ENCODE results near the gene TLR8. TPM values are rescaled to one million over a fixed set of nuclear protein-coding genes. Genes with fewer than 3 reads are reported as not detected.

The TLR8 gene
- total RNA-seq, 2 experiments from 2014 or later: not detected

DNA sequence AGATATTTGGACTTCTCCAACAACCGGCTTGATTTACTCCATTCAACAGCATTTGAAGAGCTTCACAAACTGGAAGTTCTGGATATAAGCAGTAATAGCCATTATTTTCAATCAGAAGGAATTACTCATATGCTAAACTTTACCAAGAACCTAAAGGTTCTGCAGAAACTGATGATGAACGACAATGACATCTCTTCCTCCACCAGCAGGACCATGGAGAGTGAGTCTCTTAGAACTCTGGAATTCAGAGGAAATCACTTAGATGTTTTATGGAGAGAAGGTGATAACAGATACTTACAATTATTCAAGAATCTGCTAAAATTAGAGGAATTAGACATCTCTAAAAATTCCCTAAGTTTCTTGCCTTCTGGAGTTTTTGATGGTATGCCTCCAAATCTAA is 19.3 kb upstream of the TLR8 start:
- no peaks in the 10 kb centered on the region for H3K79me2 ChIP-seq (ENCODE audit: insufficient read depth, low read depth, low read length)
- H4K20me1 ChIP-seq (ENCODE audit: insufficient read depth, low read length): no peaks in the 10 kb centered on the region
- peaks cover 10% of the 10 kb centered on the region; the same call in 1 of the 2 replicates for H3K9me3 ChIP-seq (ENCODE audit: low read length)
- no peak overlapping the region for H3K27ac ChIP-seq (ENCODE audit: low read depth, low read length, poor library complexity, severe bottlenecking)
- no peak overlapping the region for H3K4me3 ChIP-seq (ENCODE audit: low read depth, low read length, poor library complexity, severe bottlenecking)
- peaks cover 61% of the 10 kb centered on the region for H3K36me3 ChIP-seq (ENCODE audit: insufficient read depth, low read length)
- ChIA-PET POLR2A (interaction anchor here (0.6 to 0.7 kb wide), 2 partner anchors 18 to 39 kb away, joined by 3 read pairs; no protein-coding TSS in a partner anchor), CTCF (ENCODE audit: unreplicated experiment) (no interaction called here)
- H2AFZ ChIP-seq (ENCODE audit: low read length): no peak overlapping the region
- H3K9me2 ChIP-seq (ENCODE audit: insufficient read depth, low read length): no peaks in the 10 kb centered on the region
- H3K4me1 ChIP-seq (ENCODE audit: insufficient read depth, low read length, poor library complexity, severe bottlenecking): peaks cover 44% of the 10 kb centered on the region
- BruUV-seq (replicated peaks): no TSS peak
- intact Hi-C loops (cut with micrococcal nuclease; ENCODE audit: unreplicated experiment): no loop called here
- no peak for DNase-seq (ENCODE audit: low spot score)
- TF ChIP-seq, protein P1, sequence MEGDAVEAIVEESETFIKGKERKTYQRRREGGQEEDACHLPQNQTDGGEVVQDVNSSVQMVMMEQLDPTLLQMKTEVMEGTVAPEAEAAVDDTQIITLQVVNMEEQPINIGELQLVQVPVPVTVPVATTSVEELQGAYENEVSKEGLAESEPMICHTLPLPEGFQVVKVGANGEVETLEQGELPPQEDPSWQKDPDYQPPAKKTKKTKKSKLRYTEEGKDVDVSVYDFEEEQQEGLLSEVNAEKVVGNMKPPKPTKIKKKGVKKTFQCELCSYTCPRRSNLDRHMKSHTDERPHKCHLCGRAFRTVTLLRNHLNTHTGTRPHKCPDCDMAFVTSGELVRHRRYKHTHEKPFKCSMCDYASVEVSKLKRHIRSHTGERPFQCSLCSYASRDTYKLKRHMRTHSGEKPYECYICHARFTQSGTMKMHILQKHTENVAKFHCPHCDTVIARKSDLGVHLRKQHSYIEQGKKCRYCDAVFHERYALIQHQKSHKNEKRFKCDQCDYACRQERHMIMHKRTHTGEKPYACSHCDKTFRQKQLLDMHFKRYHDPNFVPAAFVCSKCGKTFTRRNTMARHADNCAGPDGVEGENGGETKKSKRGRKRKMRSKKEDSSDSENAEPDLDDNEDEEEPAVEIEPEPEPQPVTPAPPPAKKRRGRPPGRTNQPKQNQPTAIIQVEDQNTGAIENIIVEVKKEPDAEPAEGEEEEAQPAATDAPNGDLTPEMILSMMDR (conservative IDR thresholded peaks at IDR 0.05; ENCODE audit: low read length): no peak
- TF ChIP-seq EZH2phosphoT487 (IDR thresholded peaks at IDR 0.05; ENCODE audit: borderline replicate concordance, low read depth, low read length): no peak
- no peak overlapping the region for H3K4me2 ChIP-seq (ENCODE audit: low read length)

DNA sequence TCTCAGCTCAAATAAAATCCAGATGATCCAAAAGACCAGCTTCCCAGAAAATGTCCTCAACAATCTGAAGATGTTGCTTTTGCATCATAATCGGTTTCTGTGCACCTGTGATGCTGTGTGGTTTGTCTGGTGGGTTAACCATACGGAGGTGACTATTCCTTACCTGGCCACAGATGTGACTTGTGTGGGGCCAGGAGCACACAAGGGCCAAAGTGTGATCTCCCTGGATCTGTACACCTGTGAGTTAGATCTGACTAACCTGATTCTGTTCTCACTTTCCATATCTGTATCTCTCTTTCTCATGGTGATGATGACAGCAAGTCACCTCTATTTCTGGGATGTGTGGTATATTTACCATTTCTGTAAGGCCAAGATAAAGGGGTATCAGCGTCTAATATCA is 18.7 kb upstream of the TLR8 start:
- no peak overlapping the region for H3K4me2 ChIP-seq (ENCODE audit: low read length)
- intact Hi-C loops (cut with micrococcal nuclease; ENCODE audit: unreplicated experiment): no loop called here
- H4K20me1 ChIP-seq (ENCODE audit: insufficient read depth, low read length): no peaks in the 10 kb centered on the region
- no peaks in the 10 kb centered on the region for H3K9me2 ChIP-seq (ENCODE audit: insufficient read depth, low read length)
- ChIA-PET POLR2A (interaction anchor here (0.7 kb wide), 1 partner anchor 40 kb away, joined by 3 read pairs; no protein-coding TSS in a partner anchor), CTCF (ENCODE audit: unreplicated experiment) (no interaction called here)
- TF ChIP-seq EZH2phosphoT487 (IDR thresholded peaks at IDR 0.05; ENCODE audit: borderline replicate concordance, low read depth, low read length): no peak
- TF ChIP-seq, protein P1 (conservative IDR thresholded peaks at IDR 0.05; ENCODE audit: low read length): no peak
- no peak overlapping the region for H3K27ac ChIP-seq (ENCODE audit: low read depth, low read length, poor library complexity, severe bottlenecking)
- peaks cover 57% of the 10 kb centered on the region for H3K36me3 ChIP-seq (ENCODE audit: insufficient read depth, low read length)
- no TSS peak for BruUV-seq (replicated peaks)
- peaks cover 50% of the 10 kb centered on the region for H3K4me1 ChIP-seq (ENCODE audit: insufficient read depth, low read length, poor library complexity, severe bottlenecking)
- DNase-seq (ENCODE audit: low spot score): no peak
- no peaks in the 10 kb centered on the region for H3K79me2 ChIP-seq (ENCODE audit: insufficient read depth, low read depth, low read length)
- H3K9me3 ChIP-seq (ENCODE audit: low read length): peaks cover 10% of the 10 kb centered on the region; the same call in 1 of the 2 replicates
- no peak overlapping the region for H2AFZ ChIP-seq (ENCODE audit: low read length)
- H3K4me3 ChIP-seq (ENCODE audit: low read depth, low read length, poor library complexity, severe bottlenecking): no peak overlapping the region

DNA sequence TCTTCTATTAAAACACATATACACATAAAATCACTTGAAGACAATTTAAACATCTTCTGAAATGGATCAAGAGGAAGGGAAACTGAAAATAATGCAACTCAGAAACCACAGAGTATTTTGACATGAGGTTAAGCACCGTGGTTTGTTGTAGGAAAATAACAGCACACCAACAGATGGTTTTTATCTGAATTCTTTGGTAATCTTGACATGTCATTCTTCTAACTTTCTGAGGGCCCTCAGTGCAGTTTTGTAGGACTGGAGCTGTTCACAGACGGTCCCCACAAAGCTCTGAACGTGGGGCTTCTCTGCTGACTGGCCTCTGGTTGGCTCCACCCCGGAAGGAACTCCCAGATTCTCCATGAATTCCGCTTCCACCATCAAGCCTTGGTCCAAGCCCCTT is 16.0 kb upstream of the TLR8 start:
- Histone ChIP-seq H3K36me3 (ENCODE audit: insufficient read depth, low read length) (peaks cover 53% of the 10 kb centered on the region), H3K4me1 (ENCODE audit: insufficient read depth, low read length, poor library complexity, severe bottlenecking) (peaks cover 72% of the 10 kb centered on the region), H3K4me3 (ENCODE audit: low read depth, low read length, poor library complexity, severe bottlenecking) (peak overlapping the region; percentile 24), H3K27ac (ENCODE audit: low read depth, low read length, poor library complexity, severe bottlenecking) (peak overlapping the region; percentile 88), H2AFZ (ENCODE audit: low read length) (peak overlapping the region; percentile 0; the same call in 1 of the 2 replicates), H3K9me3 (ENCODE audit: low read length) (peaks cover 10% of the 10 kb centered on the region; the same call in 1 of the 2 replicates), H3K9me2 (ENCODE audit: insufficient read depth, low read length) (no peaks in the 10 kb centered on the region), H3K79me2 (ENCODE audit: insufficient read depth, low read depth, low read length) (no peaks in the 10 kb centered on the region), H3K4me2 (ENCODE audit: low read length) (peak overlapping the region; percentile 55), H4K20me1 (ENCODE audit: insufficient read depth, low read length) (no peaks in the 10 kb centered on the region)
- ChIA-PET POLR2A (interaction anchor here (0.7 to 3.9 kb wide), 7 partner anchors 16 to 191 kb away, joined by 3 to 12 read pairs (median 4); partner anchors contain the start of gene TLR7), CTCF (ENCODE audit: unreplicated experiment) (interaction anchor here (0.6 to 0.9 kb wide), 2 partner anchors 23 to 77 kb away, joined by 3 to 4 read pairs; partner anchors contain the start of gene TLR7)
- peak; percentile 58 for DNase-seq (ENCODE audit: low spot score)
- no peak for TF ChIP-seq EZH2phosphoT487 (IDR thresholded peaks at IDR 0.05; ENCODE audit: borderline replicate concordance, low read depth, low read length)
- TF ChIP-seq, protein P1 (conservative IDR thresholded peaks at IDR 0.05; ENCODE audit: low read length): no peak
- intact Hi-C loops (cut with micrococcal nuclease; ENCODE audit: unreplicated experiment): loop anchor here (10.0 kb wide), 1 partner anchor 386 kb away; no protein-coding TSS in a partner anchor
- no TSS peak for BruUV-seq (replicated peaks)

Data from OCI-LY7 (cell line).